Ovary (tissue), 9 donors: ENCODE measurements around the gene MBNL1. TPM values are rescaled to one million over a fixed set of nuclear protein-coding genes. Genes with fewer than 3 reads are reported as not detected.

Experiments
- DNase-seq, 5 donors: peaks; one replicate each; pipeline ENCODE4 v3.0.0-alpha.2; 2019 to 2020
- H3K27ac ChIP-seq, 2 donors: fragments of 200-600 bp; one replicate each; pipeline versions ENCODE4 v1.5.1 to v1.8.0; 2019 to 2022
- H3K27me3 ChIP-seq: fragments of 200-600 bp; one replicate; pipeline ENCODE4 v1.8.0; 2022
- H3K36me3 ChIP-seq: fragments of 200-600 bp; sonication (generic); one replicate; pipeline ENCODE4 v1.5.1; 2019
- H3K4me1 ChIP-seq: one replicate; pipeline ENCODE4 v1.8.1; 2013; ENCODE audit warnings: mild to moderate bottlenecking, moderate library complexity; ENCODE audit not compliant: insufficient read depth
- H3K4me3 ChIP-seq: fragments of 200-600 bp; sonication (generic); one replicate; pipeline ENCODE4 v1.5.1; 2017
- H3K9me3 ChIP-seq, 2 donors: fragments of 200-600 bp in 1 of 2; sonication (generic) in 1 of 2; one replicate each; pipeline versions ENCODE4 v1.5.1 to v1.8.1; 2013 to 2019; ENCODE audit warnings: mild to moderate bottlenecking in 1 of 2, moderate library complexity in 1 of 2
- CTCF ChIP-seq, 3 donors: fragments of 450-650 bp in 2 of 3; fragments of 200-600 bp in 1 of 3; IDR thresholded peaks; one replicate each; pipeline versions ENCODE4 v1.5.1 to v1.8.0; 2016 to 2022; ENCODE audit warnings: antibody characterized with exemption in 3 of 3, mild to moderate bottlenecking in 1 of 3
- EP300 ChIP-seq: sonication (generic); formaldehyde crosslinking; IDR thresholded peaks from one replicate; pipeline ENCODE4 v1.6.1; 2017; ENCODE audit warnings: antibody characterized with exemption
- POLR2A ChIP-seq: fragments of 450-650 bp; IDR thresholded peaks from one replicate; pipeline ENCODE4 v1.6.1; 2017; ENCODE audit warnings: antibody characterized with exemption, mild to moderate bottlenecking, moderate library complexity
- WGBS, 3 donors: extraction: QIAGEN DNeasy Blood & Tissue Kit in 1 of 3; methylation state at CpG; one replicate each; pipeline versions ENCODE4 v1.1.5 to v1.1.7; 2013 to 2017; 5-methylcytosine and 5-hydroxymethylcytosine counted together
- intact Hi-C, 4 donors: fragments of 100-400 bp; cut with DNase I; formaldehyde crosslinking; loops; one replicate each; pipeline versions ENCODE4 v1.11.0 to v1.15.1; 2022 to 2023
- polyA plus RNA-seq, 2 donors: library from polyadenylated mRNA; stranded (reverse); fragments of 200-250 nt in 1 of 2; fragments of 350-450 nt in 1 of 2; fragmentation: Illumina TruSeq in 1 of 2; extraction: RNeasy Lipid Tissue Mini Kit (QIAGEN cat#74804) in 1 of 2; gene quantifications; one replicate each; pipeline ENCODE4 v1.2.3, GENCODE V29; 2013 to 2014
- total RNA-seq, 7 donors: library from RNA; depleted of rRNA in 2 of 7; stranded (reverse); fragments of >200 nt in 2 of 7; fragmentation: NEBNext Ultra II Directional in 3 of 7; extraction: Animal tissue kit (Norgen Biotek cat#: 25700) in 3 of 7; gene quantifications; one replicate each; pipeline versions ENCODE4 v1.1.0 to v1.2.4, GENCODE V29; 2016 to 2023
- donor health status: DM: no; HTN: no; CAD: no; lungs with moderate emphysema.
- donor health status: DM: no; HTN: no; CAD: no.
- donor health status: Bipolar disorder and iron deficiency.
- donor health status: DM: yes; HTN: yes; CAD: no.
- donor health status: DM: no; HTN: no; CAD: no.
- donor health status: DM: yes; HTN: yes; CAD: no.

MBNL1 gene
- total and polyA plus RNA-seq, 9 donors, result 39.7 to 152 (median 123) TPM

GRCh38 chr3:152331018-152331541 lies 62.4 kb downstream of the MBNL1 start:
- no peaks in the 10 kb centered on the region for H3K9me3 ChIP-seq
- peak in 1 of 5 donors; percentile 29 for DNase-seq
- no peaks in the 10 kb centered on the region for H3K36me3 ChIP-seq
- H3K4me1 ChIP-seq, result peaks cover 6% of the 10 kb centered on the region
- intact Hi-C loops, result no loop called here
- H3K4me3 ChIP-seq, result no peak overlapping the region
- no peaks in the 10 kb centered on the region for H3K27me3 ChIP-seq
- peak overlapping the region in 1 of 2 donors; percentile 22 for H3K27ac ChIP-seq
- no peak for TF ChIP-seq POLR2A
- no peak for TF ChIP-seq CTCF (IDR thresholded peaks at IDR 0.05)
- no peak for TF ChIP-seq EP300
- WGBS, 3 donors, result 53 to 64% (median 62%) methylated on average over 2 of the region's 2 CpGs

GRCh38 chr3:152331998-152332397 lies 63.3 kb downstream of the MBNL1 start:
- no peak for DNase-seq
- Histone ChIP-seq H3K27me3 (no peaks in the 10 kb centered on the region), H3K4me3 (no peak overlapping the region), H3K9me3 (no peaks in the 10 kb centered on the region), H3K4me1 (peaks cover 6% of the 10 kb centered on the region), H3K36me3 (no peaks in the 10 kb centered on the region), H3K27ac (peak overlapping the region in 1 of 2 donors; percentile 22)
- WGBS, 3 donors, result 18 to 25% (median 24%) methylated on average over 1 of the region's 1 CpG
- intact Hi-C loops, result no loop called here
- TF ChIP-seq CTCF (IDR thresholded peaks at IDR 0.05), result no peak

- Histone ChIP-seq H3K27me3 (no peaks in the 10 kb centered on the region), H3K4me1 (peaks cover 9% of the 10 kb centered on the region), H3K9me3 (no peaks in the 10 kb centered on the region), H3K4me3 (no peak overlapping the region), H3K27ac (no peak overlapping the region), H3K36me3 (no peaks in the 10 kb centered on the region)
- TF ChIP-seq EP300, result no peak
- TF ChIP-seq CTCF (IDR thresholded peaks at IDR 0.05), result no peak
- TF ChIP-seq POLR2A, result no peak
- WGBS, 3 donors, result 82 to 98% (median 94%) methylated on average over 1 of the region's 1 CpG
- DNase-seq, result no peak
- intact Hi-C loops, result no loop called here
Measured at GRCh38 chr3:152333928-152334327, 65.2 kb downstream of the MBNL1 start.

- H3K27me3 ChIP-seq, result no peaks in the 10 kb centered on the region
- H3K4me1 ChIP-seq, result peaks cover 9% of the 10 kb centered on the region
- no peak for DNase-seq
- no peak overlapping the region for H3K27ac ChIP-seq
- TF ChIP-seq CTCF (IDR thresholded peaks at IDR 0.05) (no peak), EP300 (no peak), POLR2A (no peak)
- no peaks in the 10 kb centered on the region for H3K9me3 ChIP-seq
- intact Hi-C loops, result no loop called here
- no peak overlapping the region for H3K4me3 ChIP-seq
- WGBS, 3 donors, result 92 to 93% (median 93%) methylated on average over 3 of the region's 3 CpGs
- H3K36me3 ChIP-seq, result no peaks in the 10 kb centered on the region
Measured at GRCh38 chr3:152334761-152335160, 66.0 kb downstream of the MBNL1 start.
